Stimulated activated CD8-positive, alpha-beta memory T cell treated with anti-CD3 and anti-CD28 coated beads, Interleukin-12 subunit alpha, Interleukin-12 subunit beta, amount 100 ng/mL, for 1 hour (primary cell): ENCODE measurements around the gene RNF150.

Source experiments
- DNase-seq: peaks from one replicate; pipeline ENCODE4 v3.0.0-alpha.2; 2020; ENCODE audit warnings: low read depth

RNF150 gene

GRCh38 chr4:141022111-141022695 is 111.1 kb downstream of the RNF150 start:
- no peak for DNase-seq

GRCh38 chr4:141021397-141022110 is 111.7 kb downstream of the RNF150 start:
- no peak for DNase-seq

- no peak for DNase-seq
Measured at GRCh38 chr4:141020801-141021261, 112.4 kb downstream of the RNF150 start.

GRCh38 chr4:141019768-141020167 is 113.5 kb downstream of the RNF150 start:
- no peak for DNase-seq

GRCh38 chr4:141016117-141016798 is 117.0 kb downstream of the RNF150 start:
- no peak for DNase-seq

GRCh38 chr4:141013899-141014298 is 119.4 kb downstream of the RNF150 start:
- DNase-seq, result no peak

- DNase-seq, result no peak
Measured at GRCh38 chr4:141011901-141012315, 121.4 kb downstream of the RNF150 start.

GRCh38 chr4:141009931-141010330 is 123.3 kb downstream of the RNF150 start:
- no peak for DNase-seq

GRCh38 chr4:141009129-141009528 is 124.1 kb downstream of the RNF150 start:
- DNase-seq, result no peak

- DNase-seq, result no peak
Measured at GRCh38 chr4:141006242-141006802, 126.9 kb downstream of the RNF150 start.

GRCh38 chr4:141004823-141005222 is 128.4 kb downstream of the RNF150 start:
- DNase-seq, result no peak

GRCh38 chr4:141003193-141003592 is 130.1 kb downstream of the RNF150 start:
- no peak for DNase-seq

GRCh38 chr4:141002323-141002805 is 130.9 kb downstream of the RNF150 start:
- no peak for DNase-seq

- DNase-seq, result no peak
Measured at GRCh38 chr4:140996766-140997165, 136.5 kb downstream of the RNF150 start.

- no peak for DNase-seq
Measured at GRCh38 chr4:140995058-140995457, 138.2 kb downstream of the RNF150 start.

- no peak for DNase-seq
Measured at GRCh38 chr4:140994015-140994414, 139.3 kb downstream of the RNF150 start.

GRCh38 chr4:140993370-140993769 is 139.9 kb downstream of the RNF150 start:
- DNase-seq, result no peak

- DNase-seq, result no peak
Measured at GRCh38 chr4:140989944-140990343, 143.3 kb downstream of the RNF150 start.

- DNase-seq, result no peak
Measured at GRCh38 chr4:140986045-140986444, 147.2 kb downstream of the RNF150 start.

GRCh38 chr4:140982613-140983340 is 150.5 kb downstream of the RNF150 start:
- DNase-seq, result no peak

- DNase-seq, result no peak
Measured at GRCh38 chr4:140980426-140981200, 152.7 kb downstream of the RNF150 start.
